SIG-M5 (cell line): ENCODE results near the gene ASIC4.

Experiments used
- DNase-seq: peaks from one replicate; lab custom pipeline; 2025; lab: John Stamatoyannopoulos, UW

ASIC4 gene

GRCh38 chr2:219515874-219516629, 1.8 kb downstream of the ASIC4 start:
- DNase-seq: no peak

GRCh38 chr2:219516888-219517287, 2.6 kb downstream of the ASIC4 start:
- no peak for DNase-seq

- no peak for DNase-seq
Observed at GRCh38 chr2:219517954-219518778, 3.9 kb downstream of the ASIC4 start.

GRCh38 chr2:219519526-219519916, 5.2 kb downstream of the ASIC4 start:
- no peak for DNase-seq

GRCh38 chr2:219520079-219520478, 5.8 kb downstream of the ASIC4 start:
- no peak for DNase-seq

GRCh38 chr2:219521066-219521880, 7.0 kb downstream of the ASIC4 start:
- no peak for DNase-seq

GRCh38 chr2:219522111-219523030, 8.1 kb downstream of the ASIC4 start:
- no peak for DNase-seq

GRCh38 chr2:219523031-219523671, 8.9 kb downstream of the ASIC4 start:
- DNase-seq: no peak

GRCh38 chr2:219524817-219525216, 10.5 kb downstream of the ASIC4 start:
- DNase-seq: no peak

- no peak for DNase-seq
Observed at GRCh38 chr2:219525533-219526232, 11.4 kb downstream of the ASIC4 start.

GRCh38 chr2:219526320-219527075, 12.2 kb downstream of the ASIC4 start:
- no peak for DNase-seq

- DNase-seq: no peak
Observed at GRCh38 chr2:219527076-219527394, 12.8 kb downstream of the ASIC4 start.

- DNase-seq: no peak
Observed at GRCh38 chr2:219527472-219527871, 13.2 kb downstream of the ASIC4 start.

- peak; percentile 28 for DNase-seq
Observed at GRCh38 chr2:219530048-219530963, 16.0 kb downstream of the ASIC4 start.

- DNase-seq: no peak
Observed at GRCh38 chr2:219531639-219532377, 17.5 kb downstream of the ASIC4 start.

GRCh38 chr2:219532378-219532649, 18.0 kb downstream of the ASIC4 start:
- no peak for DNase-seq

GRCh38 chr2:219533930-219534661, 19.8 kb downstream of the ASIC4 start:
- DNase-seq: no peak
